Measurements from ENCODE around the gene KNSTRN.

The KNSTRN gene

DNA sequence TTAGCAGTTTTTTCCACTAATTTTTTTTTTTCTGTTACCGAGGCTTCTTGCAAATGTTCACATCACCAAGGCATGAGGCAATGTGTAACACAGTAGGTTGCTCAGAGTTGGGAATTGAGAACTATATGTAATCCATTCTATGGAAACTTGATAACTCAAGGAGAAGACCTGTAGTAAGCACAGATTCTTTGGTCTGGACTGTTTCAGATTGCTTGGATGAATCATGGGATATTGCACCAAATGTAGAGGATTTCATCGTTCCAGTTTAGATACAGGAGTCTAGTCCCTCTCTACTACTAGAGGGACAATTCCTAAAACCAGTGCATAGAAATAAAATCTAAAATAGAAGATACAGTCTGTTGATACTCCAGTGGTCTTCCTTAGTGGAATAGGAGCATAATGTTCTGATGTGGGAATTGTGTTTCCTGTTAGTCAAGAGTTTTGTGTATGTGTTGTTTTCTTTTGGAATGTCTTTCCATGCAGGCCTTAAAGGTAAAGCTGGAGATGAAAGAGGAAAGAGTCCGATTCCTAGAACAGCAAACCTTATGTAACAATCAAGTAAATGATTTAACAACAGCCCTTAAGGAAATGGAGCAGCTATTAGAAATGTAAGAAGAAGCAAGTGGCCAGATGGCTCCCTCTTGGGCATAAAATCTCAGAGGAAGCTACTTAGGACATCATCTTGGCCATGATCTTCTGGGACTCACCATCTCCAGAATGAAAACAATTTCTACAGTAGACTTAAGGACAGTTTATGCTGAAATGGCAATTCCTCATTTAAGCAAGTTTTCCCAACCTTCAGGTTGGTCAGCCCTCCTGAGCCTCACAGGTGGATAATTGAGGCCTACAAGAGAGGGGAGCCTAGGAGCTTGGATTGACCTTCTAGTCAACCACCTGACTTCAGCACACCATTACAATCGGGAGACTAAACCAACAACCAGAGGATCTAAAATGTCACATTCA is 10.7 kb downstream of the KNSTRN start:
- H3K9ac ChIP-seq (ENCODE audit: low read length): no peak overlapping the region
- H3K4me3 ChIP-seq (ENCODE audit: low read length): no peak overlapping the region
- H3K27me3 ChIP-seq (replicated peaks; ENCODE audit: control insufficient read depth, insufficient read depth, low read length): no peaks in the 10 kb centered on the region
- H3K4me1 ChIP-seq (ENCODE audit: control insufficient read depth, insufficient read depth, low read length): peaks cover 47% of the 10 kb centered on the region
- H3K36me3 ChIP-seq (ENCODE audit: control insufficient read depth, insufficient read depth, low read length, severe bottlenecking): peaks cover 45% of the 10 kb centered on the region
- peak; percentile 75 for DNase-seq (ENCODE audit: low read depth)
- H3K9me3 ChIP-seq (ENCODE audit: control insufficient read depth, low read length): no peaks in the 10 kb centered on the region

DNA sequence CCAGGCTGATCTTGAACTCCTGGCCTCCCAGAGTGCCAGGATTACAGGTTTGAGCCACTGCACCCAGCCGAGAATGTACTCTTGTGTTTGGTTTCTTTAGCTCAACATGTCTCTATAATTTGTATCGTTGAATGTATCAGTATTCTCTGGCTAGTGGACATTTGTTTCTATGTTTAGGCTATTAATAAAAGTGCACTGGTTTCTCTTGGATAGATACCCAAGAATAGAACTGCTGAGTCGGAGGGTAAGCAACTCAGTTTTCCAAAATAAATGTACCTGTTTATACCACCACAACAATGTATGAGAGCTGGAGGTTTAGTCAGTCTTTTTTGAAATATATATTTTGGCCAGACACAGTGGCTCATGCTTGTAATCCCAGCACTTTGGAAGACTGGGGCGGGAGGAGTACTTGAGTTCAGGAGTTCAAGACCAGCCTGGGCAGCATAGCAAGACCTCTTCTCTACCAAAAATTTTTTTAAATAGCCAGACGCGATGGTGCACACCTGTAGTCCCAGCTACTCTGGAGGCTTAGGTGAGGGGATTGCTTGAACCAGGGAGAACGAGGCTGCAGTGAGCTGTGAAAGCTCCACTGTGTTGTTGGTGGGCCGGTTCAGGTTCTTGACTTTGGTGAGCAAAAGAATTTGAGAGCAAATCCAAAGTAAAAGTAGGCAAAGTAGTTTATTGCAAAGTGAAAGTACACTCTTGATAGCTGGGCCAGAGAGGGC is 15.3 kb downstream of the KNSTRN start:
- Histone ChIP-seq H3K9me3 (ENCODE audit: control insufficient read depth, low read length) (no peaks in the 10 kb centered on the region), H3K36me3 (ENCODE audit: control insufficient read depth, insufficient read depth, low read length, severe bottlenecking) (peaks cover 14% of the 10 kb centered on the region), H3K27me3 (replicated peaks; ENCODE audit: control insufficient read depth, insufficient read depth, low read length) (no peaks in the 10 kb centered on the region), H3K4me3 (ENCODE audit: low read length) (no peak overlapping the region), H3K9ac (ENCODE audit: low read length) (no peak overlapping the region), H3K4me1 (ENCODE audit: control insufficient read depth, insufficient read depth, low read length) (peaks cover 8% of the 10 kb centered on the region)
- DNase-seq (ENCODE audit: low read depth): no peak

DNA sequence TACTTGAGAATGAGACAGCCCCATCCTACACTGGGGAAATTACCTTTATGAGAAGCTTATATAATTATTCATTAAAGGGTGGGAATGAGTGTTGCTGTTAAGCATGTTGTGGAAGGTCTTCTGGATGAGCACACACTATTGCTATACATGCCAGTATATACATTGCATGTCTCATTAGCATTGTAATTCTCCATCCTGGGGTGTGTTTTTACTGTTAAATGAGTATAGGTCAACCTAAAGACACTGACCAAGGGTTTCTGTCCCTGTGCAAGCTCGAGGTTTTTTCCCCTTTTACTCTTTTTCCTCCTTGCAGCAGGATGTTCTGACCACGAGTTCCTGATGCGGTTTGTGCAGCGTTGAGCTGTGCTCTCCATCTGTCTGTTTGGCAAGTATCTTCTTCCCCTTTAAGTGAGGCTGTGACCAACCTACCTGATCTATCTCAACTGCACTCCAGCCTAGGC is 15.9 kb downstream of the KNSTRN start:
- no peak for DNase-seq (ENCODE audit: low read depth)

DNA sequence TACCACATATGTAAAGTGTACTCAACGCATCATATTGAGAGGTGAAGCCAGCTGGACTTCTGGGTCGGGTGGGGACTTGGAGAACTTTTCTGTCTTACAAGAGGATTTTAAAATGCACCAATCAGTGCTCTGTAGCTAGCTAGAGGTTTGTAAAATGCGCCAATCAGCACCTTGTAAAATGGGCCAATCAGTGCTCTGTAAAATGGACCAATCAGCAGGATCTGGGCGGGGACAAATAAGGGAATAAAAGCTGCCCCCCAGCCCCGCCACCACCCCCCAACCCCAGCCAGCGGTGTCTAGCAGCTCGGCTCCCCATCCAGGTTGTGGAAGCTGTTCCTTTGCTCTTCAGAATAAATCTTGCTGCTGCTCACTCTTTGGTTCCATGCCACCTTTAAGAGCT is 16.8 kb downstream of the KNSTRN start:
- H3K9me3 ChIP-seq (ENCODE audit: control insufficient read depth, low read length): no peaks in the 10 kb centered on the region
- H3K36me3 ChIP-seq (ENCODE audit: control insufficient read depth, insufficient read depth, low read length, severe bottlenecking): no peaks in the 10 kb centered on the region
- H3K4me3 ChIP-seq (ENCODE audit: low read length): no peak overlapping the region
- no peak for DNase-seq (ENCODE audit: low read depth)
- H3K27me3 ChIP-seq (replicated peaks; ENCODE audit: control insufficient read depth, insufficient read depth, low read length): no peaks in the 10 kb centered on the region
- H3K4me1 ChIP-seq (ENCODE audit: control insufficient read depth, insufficient read depth, low read length): no peaks in the 10 kb centered on the region
- H3K9ac ChIP-seq (ENCODE audit: low read length): no peak overlapping the region

More for the DNA sequence above, 15.9 kb downstream of the KNSTRN start:
- Histone ChIP-seq H3K27me3 (replicated peaks; ENCODE audit: control insufficient read depth, insufficient read depth, low read length) (no peaks in the 10 kb centered on the region), H3K36me3 (ENCODE audit: control insufficient read depth, insufficient read depth, low read length, severe bottlenecking) (peaks cover 8% of the 10 kb centered on the region), H3K4me1 (ENCODE audit: control insufficient read depth, insufficient read depth, low read length) (peaks cover 2% of the 10 kb centered on the region), H3K9me3 (ENCODE audit: control insufficient read depth, low read length) (no peaks in the 10 kb centered on the region), H3K4me3 (ENCODE audit: low read length) (no peak overlapping the region), H3K9ac (ENCODE audit: low read length) (no peak overlapping the region)

DNA sequence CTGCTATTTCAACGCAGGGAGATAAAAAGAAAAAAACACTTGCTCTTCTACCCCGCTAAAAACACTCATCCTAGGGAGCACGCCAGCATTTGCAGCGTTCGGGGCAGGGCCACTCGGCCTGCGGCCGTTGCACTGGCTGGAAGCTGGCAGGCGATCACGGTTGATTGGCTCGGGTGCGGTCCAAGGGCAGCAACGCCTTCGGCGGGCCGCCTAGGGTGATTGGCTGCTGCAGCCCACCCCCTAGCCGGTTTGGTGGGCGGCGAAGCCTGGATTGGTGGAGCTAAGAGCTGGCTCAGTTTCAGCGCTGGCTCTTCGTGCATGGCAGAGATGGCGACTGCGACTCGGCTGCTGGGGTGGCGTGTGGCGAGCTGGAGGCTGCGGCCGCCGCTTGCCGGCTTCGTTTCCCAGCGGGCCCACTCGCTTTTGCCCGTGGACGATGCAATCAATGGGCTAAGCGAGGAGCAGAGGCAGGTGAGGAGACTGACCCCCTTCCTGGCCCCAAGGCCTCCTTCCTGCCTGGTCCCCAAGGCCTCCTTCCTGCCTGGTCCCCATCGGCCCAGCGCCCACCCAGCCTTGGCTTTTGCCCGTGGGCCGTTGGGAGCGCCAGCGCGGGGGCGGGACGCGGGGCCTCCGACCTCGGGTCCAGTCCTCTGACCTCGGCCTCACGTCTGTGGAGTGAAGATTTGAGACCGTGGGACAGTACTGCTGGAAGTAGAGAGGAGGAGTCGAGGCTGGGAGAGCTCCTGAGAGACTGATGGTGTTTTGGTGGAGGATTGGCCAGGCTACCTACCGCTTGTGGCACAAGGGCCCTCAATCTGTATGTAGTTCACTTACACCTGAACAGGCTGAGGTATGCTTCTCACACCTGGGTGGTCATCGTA is 23.2 kb downstream of the KNSTRN start, which contains the start of gene IVD:
TSS of gene IVD (plus strand) at position 295 of the 881 bp plus-strand sequence. CDS start at position 328, 33 bp downstream.
- H3K4me1 ChIP-seq (ENCODE audit: control insufficient read depth, insufficient read depth, low read length): peaks cover 24% of the 10 kb centered on the region
- DNase-seq (ENCODE audit: low read depth): peak; percentile 98
- no peaks in the 10 kb centered on the region for H3K27me3 ChIP-seq (replicated peaks; ENCODE audit: control insufficient read depth, insufficient read depth, low read length)
- no peaks in the 10 kb centered on the region for H3K9me3 ChIP-seq (ENCODE audit: control insufficient read depth, low read length)
- peak within 1 kb of the TSS; percentile 94 for H3K4me3 ChIP-seq (ENCODE audit: low read length)
- peak within 1 kb of the TSS; percentile 94 for H3K9ac ChIP-seq (ENCODE audit: low read length)
- peaks cover 30% of the 10 kb centered on the region for H3K36me3 ChIP-seq (ENCODE audit: control insufficient read depth, insufficient read depth, low read length, severe bottlenecking)

DNA sequence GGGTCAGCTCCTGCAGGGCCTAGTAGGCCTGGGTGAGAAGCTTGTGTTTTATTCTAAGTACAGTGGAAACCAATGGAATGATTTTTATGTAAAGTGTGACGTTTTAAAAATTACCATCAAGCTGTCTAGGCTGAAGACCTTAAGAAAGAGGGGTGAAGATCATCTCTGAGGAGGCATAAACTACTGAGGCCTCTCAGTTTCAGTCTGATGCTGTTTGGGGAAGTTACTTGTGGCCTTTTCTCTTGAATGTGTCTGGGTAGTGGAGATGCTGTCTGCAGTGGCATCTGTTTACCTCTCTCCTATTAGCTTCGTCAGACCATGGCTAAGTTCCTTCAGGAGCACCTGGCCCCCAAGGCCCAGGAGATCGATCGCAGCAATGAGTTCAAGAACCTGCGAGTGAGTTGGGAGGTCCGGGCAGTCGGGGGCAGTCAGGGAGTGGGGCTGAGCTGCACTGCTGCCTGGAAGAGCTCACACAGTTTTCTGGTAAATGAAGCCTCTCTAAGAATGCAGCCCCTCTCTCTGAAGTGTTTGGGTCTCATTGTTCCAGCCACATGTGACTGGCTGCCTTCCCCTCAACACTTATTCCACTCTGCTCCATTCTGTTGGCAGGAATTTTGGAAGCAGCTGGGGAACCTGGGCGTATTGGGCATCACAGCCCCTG is 24.9 kb downstream of the KNSTRN start:
- Histone ChIP-seq H3K4me1 (ENCODE audit: control insufficient read depth, insufficient read depth, low read length) (peaks cover 29% of the 10 kb centered on the region), H3K4me3 (ENCODE audit: low read length) (peak overlapping the region; percentile 48), H3K9me3 (ENCODE audit: control insufficient read depth, low read length) (no peaks in the 10 kb centered on the region), H3K9ac (ENCODE audit: low read length) (peak overlapping the region; percentile 21), H3K36me3 (ENCODE audit: control insufficient read depth, insufficient read depth, low read length, severe bottlenecking) (peaks cover 44% of the 10 kb centered on the region), H3K27me3 (replicated peaks; ENCODE audit: control insufficient read depth, insufficient read depth, low read length) (no peaks in the 10 kb centered on the region)
- no peak for DNase-seq (ENCODE audit: low read depth)

DNA sequence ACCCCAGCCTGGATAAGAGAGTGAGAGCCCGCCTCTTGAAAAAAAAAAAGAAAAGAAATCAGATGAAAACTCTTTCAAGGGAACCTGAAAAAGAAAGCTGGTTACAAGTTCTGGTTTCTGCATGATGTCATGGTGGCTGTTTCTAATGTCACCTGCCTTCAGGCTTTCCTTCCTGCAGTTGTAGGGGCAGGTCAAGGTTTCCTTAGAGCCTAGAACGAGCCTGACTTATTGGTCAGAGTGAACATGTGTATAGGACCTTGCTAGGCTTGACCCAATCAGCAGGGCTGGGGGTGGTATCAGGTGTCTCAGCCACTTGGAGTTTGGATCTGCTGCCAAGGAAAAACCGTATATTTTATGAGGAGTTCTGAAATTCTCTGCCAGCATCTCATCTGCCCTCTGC is 26.8 kb downstream of the KNSTRN start:
- Histone ChIP-seq H3K9me3 (ENCODE audit: control insufficient read depth, low read length) (no peaks in the 10 kb centered on the region), H3K9ac (ENCODE audit: low read length) (no peak overlapping the region), H3K4me3 (ENCODE audit: low read length) (no peak overlapping the region), H3K36me3 (ENCODE audit: control insufficient read depth, insufficient read depth, low read length, severe bottlenecking) (peaks cover 63% of the 10 kb centered on the region), H3K4me1 (ENCODE audit: control insufficient read depth, insufficient read depth, low read length) (peaks cover 34% of the 10 kb centered on the region), H3K27me3 (replicated peaks; ENCODE audit: control insufficient read depth, insufficient read depth, low read length) (no peaks in the 10 kb centered on the region)
- no peak for DNase-seq (ENCODE audit: low read depth)

DNA sequence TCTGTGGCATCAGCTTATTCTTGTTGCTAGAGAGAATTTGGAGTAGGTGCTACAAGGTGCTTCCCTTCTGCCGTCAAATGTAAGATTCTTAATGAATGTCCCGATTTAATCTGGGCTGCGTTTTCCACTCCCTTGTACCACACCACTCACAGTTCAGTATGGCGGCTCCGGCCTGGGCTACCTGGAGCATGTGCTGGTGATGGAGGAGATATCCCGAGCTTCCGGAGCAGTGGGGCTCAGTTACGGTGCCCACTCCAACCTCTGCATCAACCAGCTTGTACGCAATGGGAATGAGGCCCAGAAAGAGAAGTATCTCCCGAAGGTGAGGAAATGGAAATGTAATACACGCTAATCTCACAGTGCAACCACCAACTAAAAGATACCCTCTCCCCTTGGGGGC is 28.0 kb downstream of the KNSTRN start:
- H3K9me3 ChIP-seq (ENCODE audit: control insufficient read depth, low read length): no peaks in the 10 kb centered on the region
- H3K9ac ChIP-seq (ENCODE audit: low read length): no peak overlapping the region
- no peak overlapping the region for H3K4me3 ChIP-seq (ENCODE audit: low read length)
- H3K4me1 ChIP-seq (ENCODE audit: control insufficient read depth, insufficient read depth, low read length): peaks cover 28% of the 10 kb centered on the region
- peaks cover 74% of the 10 kb centered on the region for H3K36me3 ChIP-seq (ENCODE audit: control insufficient read depth, insufficient read depth, low read length, severe bottlenecking)
- DNase-seq (ENCODE audit: low read depth): no peak
- H3K27me3 ChIP-seq (replicated peaks; ENCODE audit: control insufficient read depth, insufficient read depth, low read length): no peaks in the 10 kb centered on the region

DNA sequence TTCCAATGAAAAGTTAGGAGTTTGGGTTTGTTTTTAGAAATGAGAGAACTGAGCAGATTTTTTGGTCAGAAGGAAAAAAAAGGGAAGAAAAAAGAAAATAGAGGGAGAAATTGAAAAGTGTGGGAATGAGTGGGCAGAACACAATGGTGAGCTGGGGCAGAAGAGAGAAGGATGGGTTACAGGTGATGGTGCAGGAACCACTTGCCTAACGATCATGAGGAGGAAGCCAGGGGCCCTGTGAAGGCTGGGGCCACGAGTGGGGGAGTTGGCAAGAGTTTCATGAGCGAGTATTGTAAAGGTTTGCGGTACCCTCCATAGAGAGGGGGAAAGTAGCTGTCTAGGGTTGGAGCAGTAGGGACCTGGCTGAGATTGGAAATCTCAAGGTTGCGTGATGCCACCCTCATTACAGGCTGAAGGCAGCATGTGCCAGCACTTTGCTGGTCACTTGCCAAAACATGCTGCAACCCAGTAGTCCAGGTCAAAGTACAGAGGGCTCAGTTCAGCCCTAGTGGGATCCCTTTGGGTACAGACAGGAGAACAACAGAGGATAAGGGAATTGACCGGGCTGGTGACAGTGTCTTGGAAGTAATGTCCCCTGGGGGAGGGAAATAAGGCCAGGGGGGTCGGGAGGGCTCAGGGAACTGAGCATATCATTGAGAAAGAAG is 29.7 kb downstream of the KNSTRN start:
- Histone ChIP-seq H3K9me3 (ENCODE audit: control insufficient read depth, low read length) (no peaks in the 10 kb centered on the region), H3K27me3 (replicated peaks; ENCODE audit: control insufficient read depth, insufficient read depth, low read length) (no peaks in the 10 kb centered on the region), H3K4me1 (ENCODE audit: control insufficient read depth, insufficient read depth, low read length) (peaks cover 17% of the 10 kb centered on the region), H3K9ac (ENCODE audit: low read length) (no peak overlapping the region), H3K36me3 (ENCODE audit: control insufficient read depth, insufficient read depth, low read length, severe bottlenecking) (peaks cover 88% of the 10 kb centered on the region), H3K4me3 (ENCODE audit: low read length) (no peak overlapping the region)
- no peak for DNase-seq (ENCODE audit: low read depth)

DNA sequence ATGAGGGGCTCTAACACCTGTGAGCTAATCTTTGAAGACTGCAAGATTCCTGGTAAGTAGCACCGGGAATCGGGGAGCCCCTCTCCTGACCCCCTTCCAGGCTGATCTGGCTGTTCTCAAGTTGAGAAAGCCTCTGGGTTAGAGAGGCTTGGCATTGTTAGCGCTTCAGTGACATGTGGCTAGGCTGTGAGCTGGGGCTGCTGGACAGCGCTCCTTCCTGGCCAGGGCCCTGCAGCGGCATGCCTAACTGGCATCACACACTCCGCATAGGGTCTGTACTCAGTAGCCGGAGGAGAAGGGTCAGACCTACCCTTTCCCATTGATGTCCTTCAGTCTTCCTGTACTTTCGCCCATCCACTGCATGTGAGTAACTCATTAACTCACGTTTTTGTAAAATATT is 30.5 kb downstream of the KNSTRN start:
- Histone ChIP-seq H3K27me3 (replicated peaks; ENCODE audit: control insufficient read depth, insufficient read depth, low read length) (no peaks in the 10 kb centered on the region), H3K4me1 (ENCODE audit: control insufficient read depth, insufficient read depth, low read length) (peaks cover 10% of the 10 kb centered on the region), H3K9me3 (ENCODE audit: control insufficient read depth, low read length) (no peaks in the 10 kb centered on the region), H3K4me3 (ENCODE audit: low read length) (no peak overlapping the region), H3K36me3 (ENCODE audit: control insufficient read depth, insufficient read depth, low read length, severe bottlenecking) (peaks cover 86% of the 10 kb centered on the region), H3K9ac (ENCODE audit: low read length) (no peak overlapping the region)
- DNase-seq (ENCODE audit: low read depth): no peak
